Measurements from ENCODE around the gene RAD51B.

The RAD51B gene

GRCh38 chr14:68630611-68631393 lies 811.2 kb downstream of the RAD51B start:
- no peaks in the 10 kb centered on the region for H3K27me3 ChIP-seq (ENCODE audit: insufficient read depth, low read length)
- WGBS, result 92% methylated on average over 11 of the region's 11 CpGs
- no peak overlapping the region for H3K27ac ChIP-seq (ENCODE audit: low read depth, low read length)

GRCh38 chr14:68631394-68632053 lies 811.9 kb downstream of the RAD51B start:
- Histone ChIP-seq H3K27ac (ENCODE audit: low read depth, low read length) (no peak overlapping the region), H3K4me1 (ENCODE audit: insufficient read depth, low read length) (peaks cover 27% of the 10 kb centered on the region), H3K9ac (ENCODE audit: low read depth, low read length) (no peak overlapping the region), H3K27me3 (ENCODE audit: insufficient read depth, low read length) (no peaks in the 10 kb centered on the region), H3K4me3 (ENCODE audit: low read length) (no peak overlapping the region), H3K9me3 (ENCODE audit: insufficient read depth, low read depth, low read length) (no peaks in the 10 kb centered on the region), H3K36me3 (ENCODE audit: insufficient read depth, low read length) (no peaks in the 10 kb centered on the region)
- WGBS, result 94% methylated on average over 11 of the region's 11 CpGs

More at GRCh38 chr14:68630611-68631393, 811.2 kb downstream of the RAD51B start:
- Histone ChIP-seq H3K36me3 (ENCODE audit: insufficient read depth, low read length) (no peaks in the 10 kb centered on the region), H3K4me1 (ENCODE audit: insufficient read depth, low read length) (peaks cover 27% of the 10 kb centered on the region), H3K9me3 (ENCODE audit: insufficient read depth, low read depth, low read length) (no peaks in the 10 kb centered on the region), H3K9ac (ENCODE audit: low read depth, low read length) (no peak overlapping the region), H3K4me3 (ENCODE audit: low read length) (no peak overlapping the region)

GRCh38 chr14:68632054-68632895 lies 812.7 kb downstream of the RAD51B start:
- H3K27me3 ChIP-seq (ENCODE audit: insufficient read depth, low read length), result no peaks in the 10 kb centered on the region
- WGBS, result 94% methylated on average over 19 of the region's 19 CpGs
- no peak overlapping the region for H3K9ac ChIP-seq (ENCODE audit: low read depth, low read length)
- no peaks in the 10 kb centered on the region for H3K36me3 ChIP-seq (ENCODE audit: insufficient read depth, low read length)
- H3K27ac ChIP-seq (ENCODE audit: low read depth, low read length), result no peak overlapping the region
- peaks cover 27% of the 10 kb centered on the region for H3K4me1 ChIP-seq (ENCODE audit: insufficient read depth, low read length)
- H3K9me3 ChIP-seq (ENCODE audit: insufficient read depth, low read depth, low read length), result no peaks in the 10 kb centered on the region
- H3K4me3 ChIP-seq (ENCODE audit: low read length), result no peak overlapping the region

- no peaks in the 10 kb centered on the region for H3K9me3 ChIP-seq (ENCODE audit: insufficient read depth, low read depth, low read length)
- 90% methylated on average over 14 of the region's 15 CpGs for WGBS
- H3K27me3 ChIP-seq (ENCODE audit: insufficient read depth, low read length), result no peaks in the 10 kb centered on the region
- no peaks in the 10 kb centered on the region for H3K36me3 ChIP-seq (ENCODE audit: insufficient read depth, low read length)
- H3K9ac ChIP-seq (ENCODE audit: low read depth, low read length), result no peak overlapping the region
- H3K4me3 ChIP-seq (ENCODE audit: low read length), result no peak overlapping the region
- H3K27ac ChIP-seq (ENCODE audit: low read depth, low read length), result no peak overlapping the region
- peaks cover 30% of the 10 kb centered on the region for H3K4me1 ChIP-seq (ENCODE audit: insufficient read depth, low read length)
These were observed 813.8 kb downstream of the RAD51B start for GRCh38 chr14:68633131-68633991.

- Histone ChIP-seq H3K4me3 (ENCODE audit: low read length) (no peak overlapping the region), H3K9me3 (ENCODE audit: insufficient read depth, low read depth, low read length) (no peaks in the 10 kb centered on the region), H3K27me3 (ENCODE audit: insufficient read depth, low read length) (no peaks in the 10 kb centered on the region), H3K4me1 (ENCODE audit: insufficient read depth, low read length) (peaks cover 30% of the 10 kb centered on the region), H3K9ac (ENCODE audit: low read depth, low read length) (no peak overlapping the region), H3K36me3 (ENCODE audit: insufficient read depth, low read length) (no peaks in the 10 kb centered on the region), H3K27ac (ENCODE audit: low read depth, low read length) (no peak overlapping the region)
- 78% methylated on average over 8 of the region's 9 CpGs for WGBS
These were observed 814.8 kb downstream of the RAD51B start for GRCh38 chr14:68634332-68634731.

- Histone ChIP-seq H3K9ac (ENCODE audit: low read depth, low read length) (no peak overlapping the region), H3K27ac (ENCODE audit: low read depth, low read length) (no peak overlapping the region), H3K9me3 (ENCODE audit: insufficient read depth, low read depth, low read length) (no peaks in the 10 kb centered on the region), H3K27me3 (ENCODE audit: insufficient read depth, low read length) (no peaks in the 10 kb centered on the region), H3K4me3 (ENCODE audit: low read length) (no peak overlapping the region), H3K36me3 (ENCODE audit: insufficient read depth, low read length) (no peaks in the 10 kb centered on the region), H3K4me1 (ENCODE audit: insufficient read depth, low read length) (peaks cover 24% of the 10 kb centered on the region)
- WGBS, result 91% methylated on average over 5 of the region's 5 CpGs
These were observed 815.5 kb downstream of the RAD51B start for GRCh38 chr14:68634874-68635595.

GRCh38 chr14:68636597-68636996 lies 817.0 kb downstream of the RAD51B start:
- H3K27ac ChIP-seq (ENCODE audit: low read depth, low read length), result no peak overlapping the region
- H3K4me3 ChIP-seq (ENCODE audit: low read length), result no peak overlapping the region
- H3K4me1 ChIP-seq (ENCODE audit: insufficient read depth, low read length), result peaks cover 23% of the 10 kb centered on the region
- no peaks in the 10 kb centered on the region for H3K36me3 ChIP-seq (ENCODE audit: insufficient read depth, low read length)
- H3K27me3 ChIP-seq (ENCODE audit: insufficient read depth, low read length), result no peaks in the 10 kb centered on the region
- H3K9ac ChIP-seq (ENCODE audit: low read depth, low read length), result no peak overlapping the region
- 87% methylated on average over 4 of the region's 5 CpGs for WGBS
- H3K9me3 ChIP-seq (ENCODE audit: insufficient read depth, low read depth, low read length), result peaks cover 12% of the 10 kb centered on the region; the same call in 1 of the 2 replicates

- Histone ChIP-seq H3K9ac (ENCODE audit: low read depth, low read length) (no peak overlapping the region), H3K4me1 (ENCODE audit: insufficient read depth, low read length) (peaks cover 23% of the 10 kb centered on the region), H3K9me3 (ENCODE audit: insufficient read depth, low read depth, low read length) (peaks cover 17% of the 10 kb centered on the region; the same call in 1 of the 2 replicates), H3K27ac (ENCODE audit: low read depth, low read length) (no peak overlapping the region), H3K27me3 (ENCODE audit: insufficient read depth, low read length) (no peaks in the 10 kb centered on the region), H3K4me3 (ENCODE audit: low read length) (no peak overlapping the region), H3K36me3 (ENCODE audit: insufficient read depth, low read length) (no peaks in the 10 kb centered on the region)
- WGBS, result 92% methylated on average over 13 of the region's 13 CpGs
These were observed 817.8 kb downstream of the RAD51B start for GRCh38 chr14:68637106-68638021.

- WGBS, result 88% methylated on average over 12 of the region's 12 CpGs
- no peak overlapping the region for H3K4me3 ChIP-seq (ENCODE audit: low read length)
These were observed 818.8 kb downstream of the RAD51B start for GRCh38 chr14:68638141-68638999.

More at GRCh38 chr14:68638141-68638999, 818.8 kb downstream of the RAD51B start:
- Histone ChIP-seq H3K27ac (ENCODE audit: low read depth, low read length) (no peak overlapping the region), H3K36me3 (ENCODE audit: insufficient read depth, low read length) (no peaks in the 10 kb centered on the region), H3K27me3 (ENCODE audit: insufficient read depth, low read length) (no peaks in the 10 kb centered on the region), H3K9me3 (ENCODE audit: insufficient read depth, low read depth, low read length) (peaks cover 19% of the 10 kb centered on the region; the same call in 1 of the 2 replicates), H3K4me1 (ENCODE audit: insufficient read depth, low read length) (peaks cover 23% of the 10 kb centered on the region), H3K9ac (ENCODE audit: low read depth, low read length) (no peak overlapping the region)

All from HUES64 (cell line).